NCI-H2107 treated with DMSO at 0.1 percent for 48 hours (cell line): ENCODE data around the gene HEATR3.

ENCODE experiments used
- DNase-seq: peaks from one replicate; lab custom pipeline; 2025; ENCODE audit not compliant: unreplicated experiment; lab: John Stamatoyannopoulos, UW

Gene HEATR3

GRCh38 chr16:50065624-50066481 is at the start of gene HEATR3:
HEATR3 (plus strand) TSS chr16:50065970; CDS start chr16:50066132, 162 bp downstream.
- peak; percentile 69 for DNase-seq

GRCh38 chr16:50017553-50017952 is 48.2 kb upstream of the HEATR3 start:
- DNase-seq = no peak

- no peak for DNase-seq
These were observed 44.2 kb upstream of the HEATR3 start for GRCh38 chr16:50021544-50021943.

GRCh38 chr16:50023641-50024040 is 42.1 kb upstream of the HEATR3 start:
- DNase-seq = no peak

GRCh38 chr16:50024207-50024606 is 41.6 kb upstream of the HEATR3 start:
- DNase-seq = no peak

- peak; percentile 90 for DNase-seq
These were observed 40.9 kb upstream of the HEATR3 start, which contains the start of gene CNEP1R1 for GRCh38 chr16:50024684-50025536. CNEP1R1 (plus strand) TSS chr16:50025225; CDS start chr16:50025316, 91 bp downstream.

GRCh38 chr16:50025537-50025931 is 40.2 kb upstream of the HEATR3 start:
- DNase-seq = no peak

- DNase-seq = no peak
These were observed 37.9 kb upstream of the HEATR3 start for GRCh38 chr16:50027829-50028228.

- no peak for DNase-seq
These were observed 30.2 kb upstream of the HEATR3 start for GRCh38 chr16:50035468-50035992.

GRCh38 chr16:50036426-50036825 is 29.3 kb upstream of the HEATR3 start:
- peak; percentile 10 for DNase-seq

- no peak for DNase-seq
These were observed 28.0 kb upstream of the HEATR3 start for GRCh38 chr16:50037662-50038220.

GRCh38 chr16:50038286-50038685 is 27.5 kb upstream of the HEATR3 start:
- no peak for DNase-seq

- DNase-seq = no peak
These were observed 26.8 kb upstream of the HEATR3 start for GRCh38 chr16:50038756-50039529.

- DNase-seq = no peak
These were observed 25.8 kb upstream of the HEATR3 start for GRCh38 chr16:50040018-50040417.

GRCh38 chr16:50040710-50041109 is 25.1 kb upstream of the HEATR3 start:
- DNase-seq = no peak

- DNase-seq = no peak
These were observed 22.4 kb upstream of the HEATR3 start for GRCh38 chr16:50043358-50043757.

GRCh38 chr16:50045412-50045811 is 20.4 kb upstream of the HEATR3 start:
- no peak for DNase-seq

- no peak for DNase-seq
These were observed 18.9 kb upstream of the HEATR3 start for GRCh38 chr16:50046853-50047252.

GRCh38 chr16:50047864-50048263 is 17.9 kb upstream of the HEATR3 start:
- no peak for DNase-seq

- no peak for DNase-seq
These were observed 15.0 kb upstream of the HEATR3 start for GRCh38 chr16:50050802-50051201.
